ENCODE results near the gene SLC34A3. TPM values are rescaled to one million over a fixed set of nuclear protein-coding genes. Genes with fewer than 3 reads are reported as not detected.

SLC34A3 gene
- total and polyA plus RNA-seq, 2 experiments from 2014 or later = not detected

DNA sequence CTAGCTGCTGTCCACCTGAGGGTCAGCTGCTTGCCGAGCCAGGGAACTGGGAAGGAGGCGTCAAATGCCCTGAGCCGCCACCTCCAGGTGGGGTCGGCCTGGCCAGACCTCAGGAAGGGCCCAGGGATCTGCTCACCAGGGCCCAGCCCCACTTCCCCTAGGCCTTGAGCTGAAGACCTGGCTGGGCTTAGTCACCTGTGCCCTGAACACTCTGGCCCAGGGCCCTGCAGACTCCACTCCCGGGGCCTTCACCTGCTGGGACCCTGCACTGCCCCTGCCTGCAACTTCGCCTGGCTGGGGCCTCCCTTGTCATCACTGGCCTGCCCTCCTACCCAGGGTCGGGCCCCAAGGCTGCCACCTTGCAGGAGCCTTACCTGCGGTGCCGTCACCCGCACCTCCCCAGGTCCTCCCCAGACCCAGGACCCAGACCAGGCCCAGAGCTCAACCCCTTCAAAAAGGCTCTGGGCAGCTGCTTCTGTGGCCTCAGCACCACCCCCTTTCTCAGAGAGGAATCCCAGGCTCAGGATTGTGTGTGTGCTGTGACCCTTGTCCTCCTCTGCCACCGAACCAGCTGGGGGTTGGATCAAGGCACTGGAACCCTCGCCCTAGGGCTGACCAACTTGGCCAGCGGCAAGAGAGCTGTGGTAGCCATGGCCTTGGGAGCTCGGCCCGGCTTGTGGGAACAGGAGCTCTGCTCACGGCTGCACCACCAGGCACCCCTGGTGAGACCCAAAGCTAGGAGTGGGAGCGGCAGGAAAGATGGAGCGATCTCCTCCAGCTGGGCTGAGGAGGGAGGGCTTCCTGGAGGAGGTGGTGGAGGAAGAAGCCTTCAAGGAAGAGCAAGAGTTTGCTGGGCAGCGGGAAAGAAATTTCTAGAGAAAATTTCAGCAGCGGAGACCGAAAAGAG lies 23.3 kb downstream of the SLC34A3 start:
- Histone ChIP-seq H3K4me1 (ENCODE audit: low read depth) (peaks cover 19% of the 10 kb centered on the region), H3K9me3 (ENCODE audit: low read depth) (no peaks in the 10 kb centered on the region), H3K27ac (no peak overlapping the region), H3K27me3 (no peaks in the 10 kb centered on the region), H3K36me3 (peaks cover 3% of the 10 kb centered on the region), H3K4me3 (peak overlapping the region; percentile 98)
- TF ChIP-seq, protein P1, sequence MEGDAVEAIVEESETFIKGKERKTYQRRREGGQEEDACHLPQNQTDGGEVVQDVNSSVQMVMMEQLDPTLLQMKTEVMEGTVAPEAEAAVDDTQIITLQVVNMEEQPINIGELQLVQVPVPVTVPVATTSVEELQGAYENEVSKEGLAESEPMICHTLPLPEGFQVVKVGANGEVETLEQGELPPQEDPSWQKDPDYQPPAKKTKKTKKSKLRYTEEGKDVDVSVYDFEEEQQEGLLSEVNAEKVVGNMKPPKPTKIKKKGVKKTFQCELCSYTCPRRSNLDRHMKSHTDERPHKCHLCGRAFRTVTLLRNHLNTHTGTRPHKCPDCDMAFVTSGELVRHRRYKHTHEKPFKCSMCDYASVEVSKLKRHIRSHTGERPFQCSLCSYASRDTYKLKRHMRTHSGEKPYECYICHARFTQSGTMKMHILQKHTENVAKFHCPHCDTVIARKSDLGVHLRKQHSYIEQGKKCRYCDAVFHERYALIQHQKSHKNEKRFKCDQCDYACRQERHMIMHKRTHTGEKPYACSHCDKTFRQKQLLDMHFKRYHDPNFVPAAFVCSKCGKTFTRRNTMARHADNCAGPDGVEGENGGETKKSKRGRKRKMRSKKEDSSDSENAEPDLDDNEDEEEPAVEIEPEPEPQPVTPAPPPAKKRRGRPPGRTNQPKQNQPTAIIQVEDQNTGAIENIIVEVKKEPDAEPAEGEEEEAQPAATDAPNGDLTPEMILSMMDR (IDR thresholded peaks at IDR 0.05; ENCODE audit: low read depth, low read length) = no peak
- DNase-seq (ENCODE audit: low read depth in 1 of 2, low spot score in 1 of 2) = no peak

DNA sequence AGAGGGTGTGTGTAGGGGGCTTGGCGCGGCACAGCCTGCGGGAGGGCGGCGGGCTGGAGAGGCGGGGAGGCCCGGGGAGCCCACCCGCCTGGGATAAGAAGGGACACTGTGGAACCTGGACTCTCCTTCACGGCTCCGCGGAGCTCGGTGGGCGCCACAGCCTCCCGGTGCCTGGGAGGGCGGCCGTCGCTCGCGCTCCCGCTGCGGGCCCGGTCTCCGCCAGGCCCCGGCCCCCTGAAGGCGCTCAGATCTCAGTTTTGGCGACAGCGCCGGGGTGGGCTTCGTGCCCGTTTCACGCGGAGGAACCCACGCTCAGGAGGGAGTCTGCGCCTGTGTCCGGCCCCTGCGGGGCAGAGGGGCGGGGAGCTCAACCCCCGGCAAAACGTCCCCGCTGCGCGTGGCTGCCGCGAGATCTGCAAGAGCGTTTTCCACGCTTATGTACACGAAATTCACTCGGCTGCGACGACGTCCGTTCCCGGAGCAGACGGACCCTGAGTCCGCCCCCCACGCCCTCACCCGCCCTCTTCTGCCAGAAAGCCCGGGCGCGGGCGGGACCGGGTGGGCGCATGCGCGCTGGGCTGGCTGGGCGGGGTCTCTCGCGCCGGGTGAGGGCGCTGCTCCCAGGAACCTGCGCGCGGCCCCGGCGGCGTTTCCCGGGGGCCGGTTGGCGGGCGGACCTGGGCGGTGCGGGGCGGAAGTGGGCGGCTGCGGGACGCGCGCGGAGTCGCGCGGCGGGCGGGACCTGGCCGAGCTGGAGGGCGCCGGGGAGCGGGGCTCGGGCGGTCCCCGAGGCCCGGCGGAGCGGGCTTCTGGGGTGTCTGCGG lies 24.1 kb downstream of the SLC34A3 start, which contains the start of gene NELFB:
Gene NELFB (plus strand): TSS at position 704 of the 824 bp plus-strand sequence.
- TF ChIP-seq, protein P1 (IDR thresholded peaks at IDR 0.05; ENCODE audit: low read depth, low read length) = no peak
- peak within 1 kb of the TSS; percentile 57 for H3K27ac ChIP-seq

DNA sequence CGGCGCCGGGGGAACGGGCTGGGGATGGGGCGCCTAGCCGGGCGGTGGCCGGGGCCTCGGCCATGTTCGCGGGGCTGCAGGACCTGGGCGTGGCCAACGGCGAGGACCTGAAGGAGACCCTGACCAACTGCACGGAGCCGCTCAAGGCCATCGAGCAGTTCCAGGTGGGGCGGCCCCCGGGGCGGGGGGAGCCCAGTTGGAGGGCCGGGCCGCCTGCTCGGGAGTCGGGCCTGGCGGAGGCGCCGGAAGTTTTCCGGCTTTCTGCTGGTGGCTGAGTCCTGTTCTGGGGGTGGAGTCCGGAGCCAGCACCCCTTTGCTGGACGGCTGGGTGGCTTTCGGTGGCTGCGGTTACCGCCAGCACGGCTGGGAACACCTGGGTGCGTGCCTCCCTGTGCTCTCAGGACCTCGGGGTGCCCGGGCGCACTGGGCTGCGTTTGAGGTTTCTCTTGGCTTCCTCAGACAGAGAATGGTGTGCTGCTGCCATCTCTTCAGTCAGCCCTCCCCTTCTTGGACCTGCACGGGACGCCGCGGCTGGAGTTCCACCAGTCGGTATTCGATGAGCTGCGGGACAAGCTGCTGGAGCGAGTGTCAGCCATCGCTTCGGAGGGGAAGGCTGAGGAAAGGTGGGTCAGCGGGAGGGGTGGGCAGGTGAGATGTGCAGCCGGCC lies 24.9 kb downstream of the SLC34A3 start:
- Histone ChIP-seq H3K27me3 (no peaks in the 10 kb centered on the region), H3K36me3 (peaks cover 7% of the 10 kb centered on the region), H3K27ac (peak overlapping the region; percentile 57), H3K9me3 (ENCODE audit: low read depth) (no peaks in the 10 kb centered on the region), H3K4me1 (ENCODE audit: low read depth) (peaks cover 19% of the 10 kb centered on the region), H3K4me3 (peak overlapping the region; percentile 98)
- DNase-seq (ENCODE audit: low read depth in 1 of 2, low spot score in 1 of 2) = peak in 1 of 2 donors; percentile 72
- TF ChIP-seq, protein P1 (IDR thresholded peaks at IDR 0.05; ENCODE audit: low read depth, low read length) = no peak

More for the DNA sequence above, 24.1 kb downstream of the SLC34A3 start, which contains the start of gene NELFB:
- DNase-seq (ENCODE audit: low read depth in 1 of 2, low spot score in 1 of 2) = peak; percentile 93 to 94
- peak within 1 kb of the TSS; percentile 98 for H3K4me3 ChIP-seq
- H3K36me3 ChIP-seq = peaks cover 7% of the 10 kb centered on the region
- no peaks in the 10 kb centered on the region for H3K27me3 ChIP-seq
- H3K9me3 ChIP-seq (ENCODE audit: low read depth) = no peaks in the 10 kb centered on the region
- peaks cover 19% of the 10 kb centered on the region for H3K4me1 ChIP-seq (ENCODE audit: low read depth)

DNA sequence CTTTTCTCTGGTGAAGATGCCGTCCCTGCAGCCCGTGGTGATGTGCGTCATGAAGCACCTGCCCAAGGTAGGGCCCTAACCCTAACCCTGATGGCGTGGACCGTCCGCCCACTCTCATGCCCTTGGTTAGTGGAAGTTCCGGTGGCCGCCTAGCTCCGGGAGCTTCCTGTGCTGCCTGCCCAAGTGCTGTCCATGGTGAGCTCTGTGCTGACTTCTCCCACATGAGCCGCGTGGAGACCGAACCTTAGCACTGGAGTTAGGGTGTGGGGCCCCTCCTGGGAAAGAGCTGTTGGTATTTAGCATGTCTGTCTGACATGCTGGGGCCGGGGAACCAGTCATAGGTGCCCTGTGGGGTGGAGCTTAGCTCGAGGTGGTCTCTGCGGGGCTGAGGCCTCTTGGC lies 25.7 kb downstream of the SLC34A3 start:
- H3K27ac ChIP-seq = no peak overlapping the region
- H3K4me3 ChIP-seq = peak overlapping the region; percentile 98
- DNase-seq (ENCODE audit: low read depth in 1 of 2, low spot score in 1 of 2) = no peak
- H3K4me1 ChIP-seq (ENCODE audit: low read depth) = peaks cover 19% of the 10 kb centered on the region
- H3K9me3 ChIP-seq (ENCODE audit: low read depth) = no peaks in the 10 kb centered on the region
- H3K27me3 ChIP-seq = no peaks in the 10 kb centered on the region
- H3K36me3 ChIP-seq = peaks cover 7% of the 10 kb centered on the region
- TF ChIP-seq, protein P1 (IDR thresholded peaks at IDR 0.05; ENCODE audit: low read depth, low read length) = no peak

DNA sequence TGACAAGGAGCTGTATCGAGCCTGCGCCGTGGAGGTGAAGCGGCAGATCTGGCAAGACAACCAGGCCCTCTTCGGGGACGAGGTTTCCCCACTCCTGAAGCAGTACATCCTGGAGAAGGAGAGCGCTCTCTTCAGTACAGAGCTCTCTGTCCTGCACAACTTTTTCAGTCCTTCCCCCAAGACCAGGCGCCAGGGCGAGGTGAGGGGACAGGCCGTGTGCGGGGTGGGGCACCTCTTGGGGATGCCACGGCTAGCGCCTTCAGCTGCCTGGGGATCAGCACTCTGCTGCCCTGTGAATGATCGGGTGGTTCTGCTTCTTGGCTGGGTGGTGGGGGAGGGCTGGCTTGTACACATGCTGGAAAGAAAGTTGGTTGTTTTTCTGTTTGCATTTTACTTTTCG lies 26.2 kb downstream of the SLC34A3 start:
- H3K9me3 ChIP-seq (ENCODE audit: low read depth) = no peaks in the 10 kb centered on the region
- no peak overlapping the region for H3K4me3 ChIP-seq
- no peak for DNase-seq (ENCODE audit: low read depth in 1 of 2, low spot score in 1 of 2)
- no peaks in the 10 kb centered on the region for H3K27me3 ChIP-seq
- TF ChIP-seq, protein P1 (IDR thresholded peaks at IDR 0.05; ENCODE audit: low read depth, low read length) = no peak
- no peak overlapping the region for H3K27ac ChIP-seq
- H3K4me1 ChIP-seq (ENCODE audit: low read depth) = peaks cover 19% of the 10 kb centered on the region
- H3K36me3 ChIP-seq = peaks cover 7% of the 10 kb centered on the region

All from cardiac muscle cell (in vitro differentiated cells and primary cell).